GM10266 (cell line): ENCODE measurements around the gene GNG3.
A peak's percentile ranks its signal among the peaks of the same experiment; 100 is the strongest.
"Not testable (repeated sequence)": the region's sequence is repeated elsewhere in the genome, so short reads cannot be mapped to it uniquely, and the experiment has no call there.

Source experiments
- DNase-seq: peaks from one replicate; pipeline ENCODE4 v3.0.0; 2012; ENCODE audit errors: extremely low spot score
- CTCF ChIP-seq: IDR thresholded peaks from 2 replicates; pipeline ENCODE4 v1.5.1; 2012; ENCODE audit warnings: mild to moderate bottlenecking, low read depth; ENCODE audit not compliant: control insufficient read depth, insufficient read depth; ENCODE audit errors: missing control alignments

Gene GNG3

GRCh38 chr11:62669420-62670161 lies 37.9 kb upstream of the GNG3 start:
- DNase-seq = no peak
- no peak for TF ChIP-seq CTCF

DNA sequence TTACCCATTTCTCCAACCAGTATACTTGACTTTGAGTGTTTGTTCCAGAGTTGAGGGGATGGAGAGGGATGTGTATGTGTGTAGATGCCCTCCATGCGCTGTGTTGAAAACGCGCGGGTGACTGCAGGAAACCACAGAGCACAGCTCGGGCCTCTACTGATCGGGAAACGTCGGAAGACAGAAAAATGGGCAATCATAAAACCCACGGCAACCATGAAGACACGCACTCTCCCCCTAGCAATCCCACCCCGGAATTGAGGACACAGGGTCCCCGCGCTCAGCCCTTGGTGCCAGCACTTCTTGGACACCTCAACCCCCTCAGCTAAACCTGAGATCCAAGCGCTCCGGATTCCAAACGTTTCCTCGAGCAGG lies 36.3 kb upstream of the GNG3 start:
- TF ChIP-seq CTCF = no peak
- DNase-seq = no peak

DNA sequence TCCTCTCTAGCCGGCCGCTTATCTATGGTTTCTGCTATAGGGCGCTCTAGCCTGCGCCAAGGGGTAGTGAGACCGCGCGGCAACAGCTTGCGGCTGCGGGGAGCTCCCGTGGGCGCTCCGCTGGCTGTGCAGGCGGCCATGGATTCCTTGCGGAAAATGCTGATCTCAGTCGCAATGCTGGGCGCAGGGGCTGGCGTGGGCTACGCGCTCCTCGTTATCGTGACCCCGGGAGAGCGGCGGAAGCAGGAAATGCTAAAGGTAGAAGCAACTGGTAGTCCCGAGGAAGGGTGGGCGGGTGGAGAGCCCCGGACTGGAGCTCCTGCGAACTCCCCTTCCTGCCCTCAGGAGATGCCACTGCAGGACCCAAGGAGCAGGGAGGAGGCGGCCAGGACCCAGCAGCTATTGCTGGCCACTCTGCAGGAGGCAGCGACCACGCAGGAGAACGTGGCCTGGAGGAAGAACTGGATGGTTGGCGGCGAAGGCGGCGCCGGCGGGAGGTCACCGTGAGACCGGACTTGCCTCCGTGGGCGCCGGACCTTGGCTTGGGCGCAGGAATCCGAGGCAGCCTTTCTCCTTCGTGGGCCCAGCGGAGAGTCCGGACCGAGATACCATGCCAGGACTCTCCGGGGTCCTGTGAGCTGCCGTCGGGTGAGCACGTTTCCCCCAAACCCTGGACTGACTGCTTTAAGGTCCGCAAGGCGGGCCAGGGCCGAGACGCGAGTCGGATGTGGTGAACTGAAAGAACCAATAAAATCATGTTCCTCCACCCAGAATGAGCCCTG lies 35.7 kb upstream of the GNG3 start, which contains the start of the genes LBHD1 and UQCC3:
TSS of gene LBHD1 (minus strand) at position 660 of the 782 bp plus-strand sequence. CDS start 2,236 bp downstream, outside the sequence.
TSS of gene UQCC3 (plus strand) at position 66 of the 782 bp plus-strand sequence. CDS start at position 139, 73 bp downstream.
- DNase-seq = peak; percentile 84
- no peak for TF ChIP-seq CTCF

DNA sequence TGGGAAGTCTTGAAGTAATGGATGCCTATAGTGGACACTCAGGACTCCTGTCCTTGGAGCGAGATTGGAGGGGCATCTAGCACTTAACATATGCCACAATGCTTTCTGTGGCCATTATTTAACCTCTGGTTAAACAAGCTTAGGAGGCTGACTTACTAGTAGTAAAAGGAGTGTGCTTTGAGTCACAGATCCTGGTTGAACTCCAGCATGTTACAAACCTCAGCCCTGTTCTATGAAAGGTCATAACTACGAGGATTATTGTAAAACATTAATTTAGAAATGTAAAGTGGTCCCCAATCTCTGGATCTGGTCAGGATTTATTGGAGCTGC lies 34.3 kb upstream of the GNG3 start:
- TF ChIP-seq CTCF = no peak
- no peak for DNase-seq

DNA sequence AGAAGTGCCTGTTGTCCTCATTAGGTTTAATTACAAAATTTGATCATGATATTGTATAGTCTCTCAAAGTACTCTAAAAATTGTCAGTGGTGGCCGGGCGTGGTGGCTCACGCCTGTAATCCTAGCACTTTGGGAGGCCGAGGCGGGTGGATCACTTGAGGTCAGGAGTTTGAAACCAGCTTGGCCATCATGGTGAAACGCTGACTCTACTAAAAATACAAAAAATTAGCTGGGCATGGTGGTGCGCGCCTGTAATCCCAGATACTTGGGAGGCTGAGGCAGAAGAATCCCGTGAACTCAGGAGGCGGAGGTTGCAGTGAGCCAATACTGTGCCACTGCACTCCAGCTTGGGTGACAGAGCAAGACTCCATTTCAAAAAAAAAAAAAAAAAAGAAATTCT lies 32.1 kb upstream of the GNG3 start:
- not testable (repeated sequence) for DNase-seq

GRCh38 chr11:62676698-62677097 lies 30.8 kb upstream of the GNG3 start:
- no peak for DNase-seq
- no peak for TF ChIP-seq CTCF

DNA sequence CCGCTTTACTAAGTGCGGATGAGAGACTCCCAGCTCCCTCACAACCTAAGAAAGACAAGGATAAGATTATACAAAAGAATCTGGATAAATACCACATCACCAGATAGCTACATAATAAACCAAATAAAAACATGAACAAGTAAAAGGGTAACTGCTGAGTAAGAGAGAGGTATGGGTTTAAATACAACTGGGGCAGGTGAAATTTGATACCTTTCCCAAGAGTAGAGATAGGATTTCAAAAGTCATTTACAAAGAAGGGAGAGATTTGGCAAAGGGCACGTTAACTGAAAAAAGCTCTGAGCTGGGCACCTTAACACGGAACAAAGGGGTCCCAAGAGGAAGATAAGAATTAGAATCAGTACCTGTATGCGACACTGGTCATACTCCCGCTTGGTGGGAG lies 30.3 kb upstream of the GNG3 start:
- no peak for DNase-seq
- no peak for TF ChIP-seq CTCF

DNA sequence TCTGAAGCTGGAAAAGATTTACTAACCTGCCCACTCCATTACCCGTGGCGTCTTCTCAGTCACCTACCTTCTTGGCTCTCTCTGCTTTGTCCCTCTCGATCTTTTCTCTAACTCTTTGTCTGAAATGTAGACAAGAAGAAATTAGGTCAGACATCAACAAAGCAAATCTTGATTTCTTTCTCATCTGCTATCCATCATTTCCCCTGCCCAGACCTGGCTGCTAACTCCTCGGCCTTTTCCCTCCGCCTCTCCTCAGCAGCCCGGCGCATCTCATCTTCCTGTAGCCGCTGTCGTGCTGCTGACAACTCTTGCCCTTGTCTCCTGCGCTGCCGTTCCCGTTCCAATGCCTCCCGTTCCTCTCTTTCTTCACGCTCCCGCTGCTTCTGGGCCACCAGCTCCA lies 29.8 kb upstream of the GNG3 start:
- no peak for DNase-seq
- TF ChIP-seq CTCF = no peak
